HG02571 (cell line): Measurements from ENCODE around the gene SEC63.
A peak's percentile ranks its signal among the peaks of the same experiment; 100 is the strongest.
"Not testable (repeated sequence)": the region's sequence is repeated elsewhere in the genome, so short reads cannot be mapped to it uniquely, and the experiment has no call there.

Experiments used
- ATAC-seq: cut with Tn5 transposase; IDR thresholded peaks from one replicate; pipeline ENCODE4 v1.9.1; 2021; ENCODE audit warnings: mild to moderate bottlenecking, moderate library complexity; ENCODE audit not compliant: unreplicated experiment

The SEC63 gene

GRCh38 chr6:107864226-107865127 lies 93.5 kb downstream of the SEC63 start:
- ATAC-seq, result no peak

GRCh38 chr6:107862383-107862782 lies 95.6 kb downstream of the SEC63 start:
- ATAC-seq, result no peak

- not testable (repeated sequence) for ATAC-seq
Measured at GRCh38 chr6:107860963-107861362, 97.0 kb downstream of the SEC63 start.

GRCh38 chr6:107860144-107860543 lies 97.9 kb downstream of the SEC63 start:
- ATAC-seq, result not testable (repeated sequence)

- ATAC-seq, result no peak
Measured at GRCh38 chr6:107853230-107853629, 104.8 kb downstream of the SEC63 start.

GRCh38 chr6:107849325-107849724 lies 108.7 kb downstream of the SEC63 start:
- ATAC-seq, result no peak

GRCh38 chr6:107847844-107848802 lies 109.9 kb downstream of the SEC63 start:
- ATAC-seq, result peak; percentile 74

- no peak for ATAC-seq
Measured at GRCh38 chr6:107846262-107846795, 111.7 kb downstream of the SEC63 start.

GRCh38 chr6:107845777-107846176 lies 112.2 kb downstream of the SEC63 start:
- no peak for ATAC-seq

- ATAC-seq, result no peak
Measured at GRCh38 chr6:107843400-107843799, 114.6 kb downstream of the SEC63 start.

GRCh38 chr6:107841275-107841670 lies 116.7 kb downstream of the SEC63 start:
- no peak for ATAC-seq

- ATAC-seq, result no peak
Measured at GRCh38 chr6:107840636-107841274, 117.3 kb downstream of the SEC63 start.

- ATAC-seq, result no peak
Measured at GRCh38 chr6:107833136-107833535, 124.9 kb downstream of the SEC63 start.

GRCh38 chr6:107832151-107833056 lies 125.6 kb downstream of the SEC63 start:
- no peak for ATAC-seq

GRCh38 chr6:107830060-107830459 lies 127.9 kb downstream of the SEC63 start:
- ATAC-seq, result no peak

- no peak for ATAC-seq
Measured at GRCh38 chr6:107827541-107827940, 130.5 kb downstream of the SEC63 start.

- ATAC-seq, result no peak
Measured at GRCh38 chr6:107823047-107823557, 134.9 kb downstream of the SEC63 start.

- ATAC-seq, result peak; percentile 63
Measured at GRCh38 chr6:107822176-107823046, 135.6 kb downstream of the SEC63 start.

GRCh38 chr6:107821591-107821990 lies 136.4 kb downstream of the SEC63 start:
- no peak for ATAC-seq
